HCT116 (cell line): ENCODE data around the gene GRHL3. TPM values are rescaled to one million over a fixed set of nuclear protein-coding genes. Genes with fewer than 3 reads are reported as not detected.

ENCODE experiments used
- ATAC-seq: fragments of 200-7000 bp; cut with Tn5 transposase; 2 replicates; pipeline ENCODE4 v1.9.1; 2020; ENCODE audit warnings: mild to moderate bottlenecking, moderate library complexity
- BruUV-seq: library from RNA; stranded (reverse); fragments of 400-500 nt; replicated peaks from 2 replicates; lab custom pipeline; 2021; lab: Mats Ljungman, UMichigan
- CTCF ChIA-PET: fragments of 300-600 bp; sonication (Branson Sonifier 250); formaldehyde crosslinking; loops from one replicate; lab custom pipeline; 2021; ENCODE audit warnings: antibody characterized with exemption; lab: Charles Lee
- POLR2A ChIA-PET: fragments of 300-600, 350-600 bp; sonication (Branson Sonifier 250); formaldehyde crosslinking; loops from one replicate; lab custom pipeline; 2021; ENCODE audit warnings: antibody characterized with exemption; lab: Charles Lee
- RAD21 ChIA-PET, 2 experiments: fragments of 300-600 bp; sonication (Branson Sonifier 250); formaldehyde crosslinking; loops; one replicate each; lab custom pipeline; 2023; ENCODE audit warnings: low total read pairs in 2 of 2; ENCODE audit not compliant: uncharacterized antibody in 2 of 2, unreplicated experiment in 2 of 2, low non-redundant PET in 1 of 2; lab: Charles Lee
- DNase-seq: peaks from one replicate; pipeline ENCODE4 v3.0.0-alpha.2; 2010; ENCODE audit warnings: low read depth, low spot score
- H2AFZ ChIP-seq: fragments of 200-600 bp; shearing (Covaris generic), sonication (generic); 2 replicates; pipeline ENCODE4 v1.6.1; 2017; ENCODE audit warnings: low read depth, mixed run types, mixed read lengths, antibody characterized with exemption, low read length; ENCODE audit not compliant: poor library complexity, severe bottlenecking
- H3K27ac ChIP-seq: 2 replicates; pipeline ENCODE4 v1.5.1; 2012; ENCODE audit warnings: low read depth, low read length
- H3K27me3 ChIP-seq: fragments of 200-600 bp; sonication (generic); 2 replicates; pipeline ENCODE4 v1.6.1; 2016; ENCODE audit warnings: mixed run types, low read length, mixed read lengths; ENCODE audit not compliant: insufficient read depth
- H3K36me3 ChIP-seq, 2 experiments: fragments of 200-500 bp in 1 of 2; fragments of 200-600 bp in 1 of 2; sonication (Bioruptor generic) in 1 of 2; sonication (generic) in 1 of 2; 2 replicates each; pipeline versions ENCODE4 v1.5.1 to v1.6.1; 2014 to 2016; ENCODE audit warnings: low read length in 2 of 2, inconsistent platforms in 1 of 2, mixed read lengths in 1 of 2, mixed run types in 1 of 2; ENCODE audit not compliant: insufficient read depth in 2 of 2, control insufficient read depth in 1 of 2
- H3K4me1 ChIP-seq, 2 experiments: fragments of 200-600 bp in 1 of 2; sonication (generic) in 1 of 2; 2 replicates each; pipeline versions ENCODE4 v1.5.1 to v1.6.1; 2012 to 2017; ENCODE audit warnings: low read length in 2 of 2, inconsistent platforms in 1 of 2, mild to moderate bottlenecking in 1 of 2, mixed read lengths in 1 of 2, mixed run types in 1 of 2, moderate library complexity in 1 of 2; ENCODE audit not compliant: insufficient read depth in 2 of 2, control insufficient read depth in 1 of 2
- H3K4me2 ChIP-seq: fragments of 200-600 bp; sonication (generic); 2 replicates; pipeline ENCODE4 v1.6.1; 2017; ENCODE audit warnings: mixed run types, low read length, mixed read lengths
- H3K4me3 ChIP-seq, 2 experiments: fragments of 200-600 bp in 1 of 2; sonication (generic) in 1 of 2; replicated peaks in 1 of 2; 2 replicates each; pipeline ENCODE4 v1.5.1; 2011 to 2016; ENCODE audit warnings: low read length in 2 of 2, control low read depth in 1 of 2, low read depth in 1 of 2, mild to moderate bottlenecking in 1 of 2, mixed read lengths in 1 of 2, mixed run types in 1 of 2
- H3K79me2 ChIP-seq: fragments of 200-600 bp; sonication (generic); 2 replicates; pipeline ENCODE4 v1.6.1; 2017; ENCODE audit warnings: mild to moderate bottlenecking, mixed run types, low read length, moderate library complexity, mixed read lengths; ENCODE audit not compliant: insufficient read depth
- H3K9ac ChIP-seq: fragments of 200-600 bp; sonication (generic); 2 replicates; pipeline ENCODE4 v1.6.1; 2016; ENCODE audit warnings: low read length, mixed read lengths
- H3K9me2 ChIP-seq: fragments of 200-600 bp; sonication (generic), shearing (Covaris generic); 2 replicates; pipeline ENCODE4 v1.6.1; 2017; ENCODE audit warnings: mixed run types, mild to moderate bottlenecking, moderate library complexity; ENCODE audit not compliant: insufficient read depth
- H3K9me3 ChIP-seq, 2 experiments: fragments of 200-500 bp in 1 of 2; fragments of 200-600 bp in 1 of 2; sonication (Bioruptor generic) in 1 of 2; sonication (generic) in 1 of 2; 2 replicates each; pipeline ENCODE4 v1.6.1; 2014 to 2017; ENCODE audit warnings: low read length in 2 of 2, mixed read lengths in 2 of 2, inconsistent platforms in 1 of 2, low read depth in 1 of 2, mild to moderate bottlenecking in 1 of 2, mixed run types in 1 of 2, moderate library complexity in 1 of 2; ENCODE audit not compliant: control insufficient read depth in 1 of 2, insufficient read depth in 1 of 2
- H4K20me1 ChIP-seq: fragments of 200-600 bp; sonication (generic), shearing (Covaris generic); 2 replicates; pipeline ENCODE4 v1.6.1; 2017; ENCODE audit warnings: mixed run types, mild to moderate bottlenecking, moderate library complexity; ENCODE audit not compliant: insufficient read depth
- ATF3 ChIP-seq: IDR thresholded peaks from 2 replicates; pipeline ENCODE4 v1.6.1; 2012
- CBX3 ChIP-seq: IDR thresholded peaks from 2 replicates; pipeline ENCODE4 v1.6.1; 2012; ENCODE audit warnings: low read depth
- CTCF ChIP-seq, 3 experiments: fragments of 200-600 bp in 1 of 3; sonication (generic) in 1 of 3; IDR thresholded peaks in 2 of 3; conservative IDR thresholded peaks in 1 of 3; 2 replicates each; pipeline ENCODE4 v1.5.1; 2012 to 2017; ENCODE audit warnings: low read depth in 2 of 3, low read length in 2 of 3, antibody characterized with exemption in 1 of 3, borderline replicate concordance in 1 of 3, control low read depth in 1 of 3, mild to moderate bottlenecking in 1 of 3, mixed read lengths in 1 of 3, mixed run types in 1 of 3, moderate library complexity in 1 of 3; ENCODE audit not compliant: insufficient read depth in 1 of 3
- EGR1 ChIP-seq: IDR thresholded peaks from 2 replicates; pipeline ENCODE4 v1.6.1; 2012; ENCODE audit warnings: low read depth
- EZH2 ChIP-seq: fragments of 200-600 bp; sonication (generic); IDR thresholded peaks from 2 replicates; pipeline ENCODE4 v1.6.1; 2017; ENCODE audit warnings: antibody characterized with exemption, mixed run types
- FOSL1 ChIP-seq: IDR thresholded peaks from 2 replicates; pipeline ENCODE4 v1.6.1; 2012; ENCODE audit warnings: low read depth
- POLR2AphosphoS5 ChIP-seq: IDR thresholded peaks from 2 replicates; pipeline ENCODE4 v1.6.1; 2011; ENCODE audit warnings: mild to moderate bottlenecking, low read depth, low read length, moderate library complexity
- SRF ChIP-seq: IDR thresholded peaks from 2 replicates; pipeline ENCODE4 v1.6.1; 2012; ENCODE audit warnings: low read depth
- TCF7L2 ChIP-seq: IDR thresholded peaks from 2 replicates; pipeline ENCODE4 v1.7.0; 2011; ENCODE audit warnings: borderline replicate concordance, inconsistent platforms; ENCODE audit not compliant: insufficient read depth, insufficient read length; ENCODE audit errors: extremely low read depth
- YY1 ChIP-seq: IDR thresholded peaks from 2 replicates; pipeline ENCODE4 v1.6.1; 2011; ENCODE audit warnings: low read length, low read depth, moderate library complexity, mild to moderate bottlenecking; ENCODE audit not compliant: insufficient replicate concordance; ENCODE audit errors: extremely low read depth
- ZFX ChIP-seq: fragments of 450-650 bp; IDR thresholded peaks from 2 replicates; pipeline ENCODE4 v1.6.1; 2017
- intact Hi-C: fragments of 100-400 bp; cut with micrococcal nuclease; formaldehyde crosslinking; loops from 2 replicates; pipeline ENCODE4 v1.10.0; 2022
- total RNA-seq: library from RNA; stranded (reverse); gene quantifications from one replicate; pipeline ENCODE4 v1.2.1, GENCODE V29; 2021; ENCODE audit not compliant: unreplicated experiment

GRHL3 gene
- total RNA-seq, 1 experiment from 2014 or later, result 1.0 TPM

GRCh38 chr1:24373710-24374109 is 54.6 kb downstream of the GRHL3 start:
- no peak for DNase-seq

More at GRCh38 chr1:24373710-24374109, 54.6 kb downstream of the GRHL3 start:
- BruUV-seq, result no TSS peak
- RAD21 ChIA-PET, result no interaction called here
- H3K27me3 ChIP-seq, result no peaks in the 10 kb centered on the region
- H3K27ac ChIP-seq, result no peak overlapping the region
- H3K36me3 ChIP-seq, result peaks cover 0 to 1% of the 10 kb centered on the region in 2 experiments; a peak in 1 of 4 replicates
- H2AFZ ChIP-seq, result no peak overlapping the region
- peaks cover 6 to 38% of the 10 kb centered on the region in 2 experiments for H3K4me1 ChIP-seq
- no peaks in the 10 kb centered on the region for H3K79me2 ChIP-seq
- H4K20me1 ChIP-seq, result no peaks in the 10 kb centered on the region
- H3K4me2 ChIP-seq, result no peak overlapping the region
- H3K4me3 ChIP-seq, result no peak overlapping the region
- no peak for ATAC-seq
- H3K9ac ChIP-seq, result no peak overlapping the region
- intact Hi-C loops, result no loop called here
- H3K9me2 ChIP-seq, result no peaks in the 10 kb centered on the region
- CTCF ChIA-PET, result interaction anchor here (0.8 to 1.9 kb wide), 3 partner anchors 8 to 172 kb away, joined by 3 to 5 read pairs (median 3); no protein-coding TSS in a partner anchor
- no peaks in the 10 kb centered on the region for H3K9me3 ChIP-seq
- TF ChIP-seq YY1 (no peak), EZH2 (no peak), CBX3 (no peak), FOSL1 (no peak), ZFX (no peak), CTCF (IDR thresholded peaks at IDR 0.05 in 2 of 3, conservative IDR thresholded peaks at IDR 0.05 in 1 of 3; ENCODE audit: borderline replicate concordance in 1 of 3, insufficient read depth in 1 of 3, low read depth in 2 of 3, low read length in 2 of 3) (no peak), ATF3 (no peak), SRF (no peak), EGR1 (no peak), TCF7L2 (no peak), POLR2AphosphoS5 (no peak)
- POLR2A ChIA-PET, result no interaction called here
